ENCODE results near the gene MARCHF10.

The MARCHF10 gene

GRCh38 chr17:62750631-62751051, 57.5 kb downstream of the MARCHF10 start:
- Histone ChIP-seq H4K20me1 (ENCODE audit: insufficient read depth, low read length) (no peaks in the 10 kb centered on the region), H3K9ac (ENCODE audit: low read length) (no peak overlapping the region), H3K79me2 (ENCODE audit: low read length) (no peaks in the 10 kb centered on the region), H3K4me3 (ENCODE audit: low read length) (no peak overlapping the region), H3K27me3 (ENCODE audit: low read depth, low read length) (0 out of 2 replicates have a peak, but pooled peaks cover 3% of the 10 kb centered on the region), H3K9me3 (ENCODE audit: insufficient read depth, low read length) (no peaks in the 10 kb centered on the region), H2AFZ (ENCODE audit: low read depth, low read length) (no peak overlapping the region), H3K4me2 (ENCODE audit: low read length) (no peak overlapping the region), H3K4me1 (ENCODE audit: low read length) (no peaks in the 10 kb centered on the region), H3K36me3 (replicated peaks; ENCODE audit: low read depth, low read length) (no peaks in the 10 kb centered on the region), H3K27ac (ENCODE audit: low read length) (no peak overlapping the region)
- TF ChIP-seq EZH2phosphoT487 (IDR thresholded peaks at IDR 0.05; ENCODE audit: low read depth) (no peak), CTCF (IDR thresholded peaks at IDR 0.05; ENCODE audit: low read depth, low read length) (no peak)

GRCh38 chr17:62749926-62750325, 58.2 kb downstream of the MARCHF10 start:
- Histone ChIP-seq H3K9me3 (ENCODE audit: insufficient read depth, low read length) (no peaks in the 10 kb centered on the region), H3K36me3 (replicated peaks; ENCODE audit: low read depth, low read length) (no peaks in the 10 kb centered on the region), H2AFZ (ENCODE audit: low read depth, low read length) (no peak overlapping the region), H4K20me1 (ENCODE audit: insufficient read depth, low read length) (no peaks in the 10 kb centered on the region), H3K27me3 (ENCODE audit: low read depth, low read length) (0 out of 2 replicates have a peak, but pooled peaks cover 3% of the 10 kb centered on the region), H3K4me3 (ENCODE audit: low read length) (no peak overlapping the region), H3K4me2 (ENCODE audit: low read length) (no peak overlapping the region), H3K79me2 (ENCODE audit: low read length) (no peaks in the 10 kb centered on the region), H3K4me1 (ENCODE audit: low read length) (no peaks in the 10 kb centered on the region), H3K27ac (ENCODE audit: low read length) (no peak overlapping the region), H3K9ac (ENCODE audit: low read length) (no peak overlapping the region)
- TF ChIP-seq EZH2phosphoT487 (IDR thresholded peaks at IDR 0.05; ENCODE audit: low read depth) (no peak), CTCF (IDR thresholded peaks at IDR 0.05; ENCODE audit: low read depth, low read length) (no peak)

GRCh38 chr17:62746941-62747340, 61.2 kb downstream of the MARCHF10 start:
- Histone ChIP-seq H3K27ac (ENCODE audit: low read length) (no peak overlapping the region), H3K4me1 (ENCODE audit: low read length) (peaks cover 11% of the 10 kb centered on the region), H3K4me3 (ENCODE audit: low read length) (no peak overlapping the region), H2AFZ (ENCODE audit: low read depth, low read length) (no peak overlapping the region), H3K4me2 (ENCODE audit: low read length) (no peak overlapping the region), H3K27me3 (ENCODE audit: low read depth, low read length) (0 out of 2 replicates have a peak, but pooled peaks cover 3% of the 10 kb centered on the region), H3K9me3 (ENCODE audit: insufficient read depth, low read length) (no peaks in the 10 kb centered on the region), H3K9ac (ENCODE audit: low read length) (no peak overlapping the region), H3K79me2 (ENCODE audit: low read length) (no peaks in the 10 kb centered on the region), H4K20me1 (ENCODE audit: insufficient read depth, low read length) (no peaks in the 10 kb centered on the region), H3K36me3 (replicated peaks; ENCODE audit: low read depth, low read length) (no peaks in the 10 kb centered on the region)
- TF ChIP-seq CTCF (IDR thresholded peaks at IDR 0.05; ENCODE audit: low read depth, low read length) (no peak), EZH2phosphoT487 (IDR thresholded peaks at IDR 0.05; ENCODE audit: low read depth) (no peak)

GRCh38 chr17:62745806-62746205, 62.3 kb downstream of the MARCHF10 start:
- Histone ChIP-seq H3K79me2 (ENCODE audit: low read length) (no peaks in the 10 kb centered on the region), H2AFZ (ENCODE audit: low read depth, low read length) (no peak overlapping the region), H4K20me1 (ENCODE audit: insufficient read depth, low read length) (no peaks in the 10 kb centered on the region), H3K27ac (ENCODE audit: low read length) (no peak overlapping the region), H3K4me1 (ENCODE audit: low read length) (peaks cover 17% of the 10 kb centered on the region), H3K36me3 (replicated peaks; ENCODE audit: low read depth, low read length) (no peaks in the 10 kb centered on the region), H3K9ac (ENCODE audit: low read length) (no peak overlapping the region), H3K27me3 (ENCODE audit: low read depth, low read length) (0 out of 2 replicates have a peak, but pooled peaks cover 3% of the 10 kb centered on the region), H3K9me3 (ENCODE audit: insufficient read depth, low read length) (no peaks in the 10 kb centered on the region), H3K4me2 (ENCODE audit: low read length) (no peak overlapping the region), H3K4me3 (ENCODE audit: low read length) (no peak overlapping the region)
- no peak for TF ChIP-seq EZH2phosphoT487 (IDR thresholded peaks at IDR 0.05; ENCODE audit: low read depth)
- no peak for TF ChIP-seq CTCF (IDR thresholded peaks at IDR 0.05; ENCODE audit: low read depth, low read length)

Measured in OCI-LY3 (cell line).